K562 (cell line): ENCODE data around the gene KCNQ4. TPM values are rescaled to one million over a fixed set of nuclear protein-coding genes. Genes with fewer than 3 reads are reported as not detected.

Experiments used
- BHLHE40 ChIP-seq: IDR thresholded peaks from 2 replicates; pipeline ENCODE4 v1.6.1; 2011; ENCODE audit warnings: low read length, improper control_type of control experiment
- CXXC5 ChIP-seq: fragments of 250-450 bp; sonication (Bioruptor Pico); IDR thresholded peaks from 2 replicates; pipeline ENCODE4 v1.8.0; 2022; ENCODE audit warnings: inconsistent platforms, mild to moderate bottlenecking, moderate library complexity
- ELK1 ChIP-seq: sonication (generic); formaldehyde crosslinking; IDR thresholded peaks from 2 replicates; pipeline ENCODE4 v1.8.1; 2022; ENCODE audit warnings: missing genetic modification reagents
- EP300 ChIP-seq: IDR thresholded peaks from 2 replicates; pipeline ENCODE4 v1.6.1; 2012; ENCODE audit warnings: low read length, improper control_type of control experiment
- EZH2 ChIP-seq: IDR thresholded peaks from 2 replicates; pipeline ENCODE4 v1.6.1; 2012; ENCODE audit warnings: low read depth, mild to moderate bottlenecking, inconsistent platforms, low read length, borderline replicate concordance
- HDGF ChIP-seq: fragments of 450-650 bp; IDR thresholded peaks from 2 replicates; pipeline ENCODE4 v1.6.1; 2016
- HIVEP1 ChIP-seq: fragments of 250-450 bp; sonication (Bioruptor Pico); IDR thresholded peaks from 2 replicates; pipeline ENCODE4 v1.4.0; 2020; ENCODE audit warnings: mild to moderate bottlenecking
- HSF4 ChIP-seq: fragments of 250-450 bp; sonication (Bioruptor Pico); IDR thresholded peaks from 2 replicates; pipeline ENCODE4 v2.1.2; 2022; ENCODE audit warnings: mild to moderate bottlenecking, moderate library complexity, borderline replicate concordance
- KHSRP ChIP-seq: fragments of 450-650 bp; IDR thresholded peaks from 2 replicates; pipeline ENCODE4 v1.6.1; 2017
- MEIS2 ChIP-seq: fragments of 450-650 bp; IDR thresholded peaks from 2 replicates; pipeline ENCODE4 v1.6.1; 2014; ENCODE audit warnings: mild to moderate bottlenecking; ENCODE audit not compliant: partially characterized antibody
- MXI1 ChIP-seq: IDR thresholded peaks from 2 replicates; pipeline ENCODE4 v1.6.1; 2011; ENCODE audit warnings: low read depth, mild to moderate bottlenecking, improper control_type of control experiment, low read length
- NCOR1 ChIP-seq: fragments of 450-650 bp; IDR thresholded peaks from 2 replicates; pipeline ENCODE4 v1.6.1; 2016; ENCODE audit warnings: mild to moderate bottlenecking, moderate library complexity
- NFRKB ChIP-seq: fragments of 450-650 bp; IDR thresholded peaks from 2 replicates; pipeline ENCODE4 v1.6.1; 2016; ENCODE audit warnings: low read depth
- NR2C2 ChIP-seq, 2 experiments: fragments of 200-800 bp in 1 of 2; sonication (Bioruptor generic) in 1 of 2; sonication (generic) in 1 of 2; formaldehyde crosslinking in 1 of 2; IDR thresholded peaks; 2 replicates each; pipeline versions ENCODE4 v1.6.1 to v1.8.0; 2016 to 2022; ENCODE audit warnings: mild to moderate bottlenecking in 1 of 2, missing compliant biosample characterization in 1 of 2, missing genetic modification characterization in 1 of 2, missing genetic modification reagents in 1 of 2
- POLR2AphosphoS5 ChIP-seq: IDR thresholded peaks from 2 replicates; pipeline ENCODE4 v1.6.1; 2011; ENCODE audit warnings: mild to moderate bottlenecking, low read depth, low read length, moderate library complexity; ENCODE audit not compliant: control insufficient read depth, insufficient read depth
- RAD51 ChIP-seq: fragments of 450-650 bp; IDR thresholded peaks from 2 replicates; pipeline ENCODE4 v1.7.1; 2016; ENCODE audit warnings: low read depth, mild to moderate bottlenecking, borderline replicate concordance
- SMAD1 ChIP-seq: fragments of 150-350 bp; IDR thresholded peaks from 2 replicates; pipeline ENCODE4 v1.6.1; 2014; ENCODE audit warnings: low read length, low read depth; ENCODE audit not compliant: partially characterized antibody
- SOX6 ChIP-seq: fragments of 450-650 bp; IDR thresholded peaks from 2 replicates; pipeline ENCODE4 v1.6.1; 2014; ENCODE audit warnings: mild to moderate bottlenecking
- STAG1 ChIP-seq: sonication (generic); formaldehyde crosslinking; IDR thresholded peaks from 2 replicates; pipeline ENCODE4 v1.5.0; 2020; ENCODE audit warnings: missing genetic modification reagents, borderline replicate concordance
- TAL1 ChIP-seq: fragments of 450-650 bp; IDR thresholded peaks from 2 replicates; pipeline ENCODE4 v1.6.1; 2016; ENCODE audit warnings: mild to moderate bottlenecking
- TRIM28 ChIP-seq: fragments of 450-650 bp; IDR thresholded peaks from 2 replicates; pipeline ENCODE4 v1.6.1; 2017
- ZFX ChIP-seq: sonication (generic); formaldehyde crosslinking; IDR thresholded peaks from 2 replicates; pipeline ENCODE4 v1.8.0; 2022; ENCODE audit warnings: mild to moderate bottlenecking, missing genetic modification reagents, moderate library complexity
- ZNF174 ChIP-seq: fragments of 250-450 bp; sonication (Bioruptor Pico); IDR thresholded peaks from 2 replicates; pipeline ENCODE4 v1.4.0; 2020; ENCODE audit warnings: mild to moderate bottlenecking
- ZNF23 ChIP-seq: fragments of 250-450 bp; sonication (Bioruptor Pico); IDR thresholded peaks from 2 replicates; pipeline ENCODE4 v1.4.0; 2020; ENCODE audit warnings: mild to moderate bottlenecking
- ZNF263 ChIP-seq: sonication (generic); formaldehyde crosslinking; IDR thresholded peaks from 2 replicates; pipeline ENCODE4 v1.8.0; 2022; ENCODE audit warnings: mild to moderate bottlenecking, missing genetic modification reagents, borderline replicate concordance
- ZNF507 ChIP-seq: conservative IDR thresholded peaks from 2 replicates; pipeline ENCODE4 v1.6.1; 2017; ENCODE audit warnings: missing genetic modification characterization, missing compliant biosample characterization
- polyA plus RNA-seq, 8 experiments: library from polyadenylated mRNA; depleted of rRNA in 4 of 8; stranded (reverse) in 5 of 8; unstranded in 3 of 8; fragments of >200 nt; fragmentation: Nextera tagmentation in 2 of 8; fragmentation: Illumina TruSeq in 1 of 8; extraction: Ambion mirVana in 2 of 8; extraction: Trizol in 1 of 8; gene quantifications; 2 replicates each; pipeline versions ENCODE4 v1.2.1 to v1.2.3, GENCODE V29; 2011 to 2014; ENCODE audit warnings: inconsistent platforms in 1 of 8, missing spikeins in 1 of 8
- total RNA-seq, 7 experiments: library from RNA; depleted of rRNA in 6 of 7; stranded (reverse); fragments of >200 nt in 6 of 7; fragmentation: Illumina TruSeq in 2 of 7; extraction: Trizol in 2 of 7; gene quantifications; 2 replicates each; pipeline versions ENCODE4 v1.2.1 to v1.2.3, GENCODE V29; 2011 to 2021; ENCODE audit warnings: low replicate concordance in 1 of 7
- TF ChIP-seq, protein P1 (sequence below), 2 experiments: fragments of 450-650 bp in 1 of 2; IDR thresholded peaks; 2 replicates each; pipeline ENCODE4 v1.6.1; 2011 to 2017; ENCODE audit warnings: low read depth in 2 of 2, antibody characterized with exemption in 1 of 2, borderline replicate concordance in 1 of 2, low read length in 1 of 2, mild to moderate bottlenecking in 1 of 2, mixed read lengths in 1 of 2; ENCODE audit not compliant: control insufficient read depth in 1 of 2

Gene KCNQ4
- total and polyA plus RNA-seq, 9 of the 15 experiments (the other 6 are each of a cell fraction or from before 2014, with no cell fraction given), result 0.07 to 4.1 (median 0.79) TPM

DNA sequence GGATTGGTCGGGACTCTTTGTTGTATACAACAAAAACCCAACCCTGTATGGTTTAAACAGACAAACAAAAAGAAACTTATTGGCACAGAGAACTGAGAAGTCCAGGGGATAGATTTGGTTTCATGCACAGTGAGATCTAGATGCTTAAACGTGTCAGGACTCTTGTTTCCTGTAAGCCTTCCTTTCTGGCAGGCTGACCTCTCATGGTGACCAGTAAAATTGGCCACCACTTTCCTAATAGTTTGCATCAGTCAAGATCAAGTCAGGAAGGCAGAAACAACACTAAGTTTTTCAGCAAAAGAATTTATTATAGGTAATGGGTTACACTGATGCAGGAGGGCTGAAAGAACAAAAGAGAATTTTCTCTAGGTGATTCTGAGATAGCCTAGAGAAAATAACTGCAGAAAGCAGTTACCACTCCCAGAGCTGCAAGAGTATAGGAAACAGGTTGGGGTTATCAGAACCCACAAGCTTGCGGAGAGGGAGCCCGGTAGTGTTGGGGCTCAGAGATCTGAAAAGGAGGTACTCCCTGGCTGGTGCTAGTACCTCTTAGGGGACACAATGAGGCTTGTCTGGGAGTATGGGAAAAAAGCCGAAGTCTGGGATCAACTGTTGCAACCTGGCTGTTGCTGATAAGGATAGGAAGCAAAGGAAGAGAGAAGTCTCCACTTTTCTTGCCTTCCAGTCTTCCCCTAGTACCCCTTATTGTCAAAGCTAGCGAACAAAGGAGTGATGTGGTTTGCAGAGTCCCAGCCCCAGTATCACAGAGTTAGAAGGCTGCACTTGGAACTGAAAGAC is 57.1 kb downstream of the KCNQ4 start (continued):
- TF ChIP-seq SOX6 (peak; percentile 98), HSF4 (CRISPR knock-in tag) (no peak), EZH2 (no peak), KHSRP (no peak), POLR2AphosphoS5 (0 out of 2 replicates have a peak, but pooled peaks have one; percentile 21), HDGF (no peak), TAL1 (peak; percentile 89), SMAD1 (no peak), CXXC5 (CRISPR knock-in tag) (peak; percentile 67), TRIM28 (no peak; the same call in 1 of the 2 replicates), ZFX (CRISPR knock-in tag) (no peak), ZNF174 (CRISPR knock-in tag) (no peak), NCOR1 (peak; percentile 89), HIVEP1 (CRISPR knock-in tag) (no peak), RAD51 (no peak), ELK1 (CRISPR knock-in tag) (no peak), ZNF507 (tag) (no peak), MEIS2 (no peak), NR2C2 (CRISPR knock-in tag; IDR thresholded peaks at IDR 0.05) (0 out of 2 replicates have a peak, but pooled peaks have one; percentile 42), NR2C2 (tag; IDR thresholded peaks at IDR 0.05) (peak; percentile 19; the same call in 1 of the 2 replicates), ZNF263 (CRISPR knock-in tag) (peak; percentile 61; the same call in 1 of the 2 replicates), ZNF23 (CRISPR knock-in tag) (no peak), STAG1 (no peak), BHLHE40 (no peak; the same call in 1 of the 2 replicates), MXI1 (no peak), NFRKB (no peak), EP300 (peak; percentile 92)
- TF ChIP-seq, protein P1, sequence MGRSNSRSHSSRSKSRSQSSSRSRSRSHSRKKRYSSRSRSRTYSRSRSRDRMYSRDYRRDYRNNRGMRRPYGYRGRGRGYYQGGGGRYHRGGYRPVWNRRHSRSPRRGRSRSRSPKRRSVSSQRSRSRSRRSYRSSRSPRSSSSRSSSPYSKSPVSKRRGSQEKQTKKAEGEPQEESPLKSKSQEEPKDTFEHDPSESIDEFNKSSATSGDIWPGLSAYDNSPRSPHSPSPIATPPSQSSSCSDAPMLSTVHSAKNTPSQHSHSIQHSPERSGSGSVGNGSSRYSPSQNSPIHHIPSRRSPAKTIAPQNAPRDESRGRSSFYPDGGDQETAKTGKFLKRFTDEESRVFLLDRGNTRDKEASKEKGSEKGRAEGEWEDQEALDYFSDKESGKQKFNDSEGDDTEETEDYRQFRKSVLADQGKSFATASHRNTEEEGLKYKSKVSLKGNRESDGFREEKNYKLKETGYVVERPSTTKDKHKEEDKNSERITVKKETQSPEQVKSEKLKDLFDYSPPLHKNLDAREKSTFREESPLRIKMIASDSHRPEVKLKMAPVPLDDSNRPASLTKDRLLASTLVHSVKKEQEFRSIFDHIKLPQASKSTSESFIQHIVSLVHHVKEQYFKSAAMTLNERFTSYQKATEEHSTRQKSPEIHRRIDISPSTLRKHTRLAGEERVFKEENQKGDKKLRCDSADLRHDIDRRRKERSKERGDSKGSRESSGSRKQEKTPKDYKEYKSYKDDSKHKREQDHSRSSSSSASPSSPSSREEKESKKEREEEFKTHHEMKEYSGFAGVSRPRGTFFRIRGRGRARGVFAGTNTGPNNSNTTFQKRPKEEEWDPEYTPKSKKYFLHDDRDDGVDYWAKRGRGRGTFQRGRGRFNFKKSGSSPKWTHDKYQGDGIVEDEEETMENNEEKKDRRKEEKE (IDR thresholded peaks at IDR 0.05; ENCODE audit: borderline replicate concordance in 1 of 2, control insufficient read depth in 1 of 2, low read depth in 2 of 2, low read length in 1 of 2), result no peak
